ENCODE results near the gene SUMF2.
"Not testable (repeated sequence)": the region's sequence is repeated elsewhere in the genome, so short reads cannot be mapped to it uniquely, and the experiment has no call there.

Gene SUMF2

DNA sequence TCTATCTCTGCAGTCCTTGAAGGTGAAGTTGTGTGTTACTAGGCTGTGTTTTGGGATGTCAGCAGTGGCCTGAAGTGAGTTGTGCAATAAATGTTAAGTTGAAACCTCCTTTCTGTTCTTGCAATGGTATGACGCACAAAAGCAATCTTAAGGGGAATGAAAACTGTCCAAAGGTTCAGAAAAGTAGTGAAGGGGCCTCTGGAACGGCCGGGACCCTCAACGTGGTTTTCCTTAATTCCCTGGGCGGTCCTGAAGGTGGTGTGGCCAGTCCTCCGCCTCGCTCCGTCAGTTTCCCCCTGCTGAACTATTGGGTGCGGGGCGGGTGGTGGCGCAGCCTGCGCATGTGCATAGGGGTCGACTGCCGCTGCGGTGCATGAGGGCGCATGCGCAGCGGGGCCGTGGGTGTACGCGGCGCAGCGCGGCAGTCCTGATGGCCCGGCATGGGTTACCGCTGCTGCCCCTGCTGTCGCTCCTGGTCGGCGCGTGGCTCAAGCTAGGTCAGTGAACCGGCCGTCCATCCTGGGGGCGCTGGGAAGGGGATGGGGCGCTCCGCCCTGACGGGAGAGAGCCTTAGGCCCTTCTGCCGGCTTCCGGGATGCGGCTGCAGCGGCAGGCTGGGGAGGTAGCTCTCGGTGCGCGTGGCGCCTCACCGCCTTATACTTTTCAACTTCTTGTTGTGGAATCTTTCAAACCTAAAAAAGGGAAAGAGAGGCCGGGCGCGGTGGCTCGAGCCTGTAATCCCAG is at the start of gene SUMF2:
TSS of gene SUMF2 (plus strand) at position 405 of the 744 bp plus-strand sequence. CDS start at position 431, 26 bp downstream.
- peak; percentile 98 for DNase-seq (ENCODE audit: low spot score)

DNA sequence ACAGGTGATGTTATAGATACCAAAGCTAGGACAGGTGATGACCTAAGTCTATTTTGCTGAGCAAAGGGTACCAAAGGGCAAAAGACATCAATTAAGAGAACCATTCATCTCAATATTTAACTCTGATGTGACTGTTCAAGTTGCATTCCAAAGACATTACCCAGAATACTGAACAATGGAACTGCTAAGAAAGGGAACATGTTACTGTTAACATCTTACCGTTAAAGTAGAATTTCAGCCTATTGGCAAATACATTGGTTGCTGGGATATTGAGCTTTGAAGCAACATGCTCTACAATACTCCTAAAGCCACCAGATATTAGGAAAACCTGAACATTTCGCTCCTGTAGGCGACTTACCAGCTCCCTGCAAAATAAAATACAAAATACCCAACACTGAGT is 47.1 kb upstream of the SUMF2 start:
- not testable (repeated sequence) for DNase-seq (ENCODE audit: low spot score)

- DNase-seq (ENCODE audit: low spot score) = no peak
Measured at GRCh38 chr7:56019501-56019900, 44.6 kb upstream of the SUMF2 start.

DNA sequence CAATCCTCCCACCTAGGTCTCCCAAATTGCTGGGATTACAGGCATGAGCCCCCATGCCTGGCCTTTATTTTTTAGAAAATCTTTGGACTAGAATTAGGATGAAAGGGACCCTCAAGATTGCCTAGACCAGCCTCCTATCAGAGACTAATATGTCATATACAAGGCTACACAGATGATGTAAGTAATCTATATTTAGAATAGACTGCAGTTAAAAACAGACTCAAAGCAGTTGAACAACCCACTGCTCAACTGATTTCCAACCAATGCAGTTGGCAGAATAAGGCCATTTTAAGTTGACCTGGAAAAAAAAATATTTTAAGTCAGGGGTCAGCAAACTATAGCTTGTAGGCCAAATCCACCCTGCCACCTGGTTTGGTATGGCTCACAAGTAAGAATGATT is 40.6 kb upstream of the SUMF2 start:
- no peak for DNase-seq (ENCODE audit: low spot score)

- DNase-seq (ENCODE audit: low spot score) = no peak
Measured at GRCh38 chr7:56026538-56026937, 37.5 kb upstream of the SUMF2 start.

DNA sequence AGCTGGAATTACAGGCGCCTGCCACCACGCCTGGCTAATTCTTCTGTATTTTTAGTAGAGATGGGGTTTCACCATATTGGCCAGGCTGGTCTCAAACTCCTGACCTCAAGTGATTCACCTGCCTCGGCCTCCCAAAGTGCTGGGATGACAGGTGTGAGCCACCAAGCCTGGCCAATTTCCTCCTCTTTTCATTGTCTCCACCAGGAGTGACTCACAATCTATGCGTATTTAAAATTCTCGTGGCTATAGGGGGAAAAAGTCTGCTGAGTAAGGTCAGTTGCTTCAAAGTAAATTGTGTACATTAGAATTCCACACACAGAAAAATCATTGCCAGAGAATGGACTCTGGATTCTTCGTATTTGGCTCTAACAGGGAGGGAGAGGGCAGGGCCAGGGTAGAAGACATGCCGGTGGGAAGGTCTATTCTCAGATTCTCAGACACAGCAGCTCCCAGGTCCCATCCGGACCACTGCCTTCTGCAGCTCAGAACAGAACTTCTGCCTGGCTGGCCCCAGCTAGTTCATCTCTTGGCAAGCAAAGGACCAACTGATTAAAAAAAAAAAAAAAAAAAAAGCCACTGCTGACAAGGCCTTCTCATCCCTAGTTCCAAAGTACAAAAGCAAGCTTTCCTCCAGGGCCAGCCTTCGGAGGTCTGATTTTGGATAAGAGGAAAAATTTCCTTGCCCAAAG is 35.0 kb upstream of the SUMF2 start:
- peak; percentile 76 for DNase-seq (ENCODE audit: low spot score)

- DNase-seq (ENCODE audit: low spot score) = no peak
Measured at GRCh38 chr7:56030340-56030739, 33.7 kb upstream of the SUMF2 start.

GRCh38 chr7:56031556-56031955 is 32.5 kb upstream of the SUMF2 start:
- not testable (repeated sequence) for DNase-seq (ENCODE audit: low spot score)

GRCh38 chr7:56032578-56032977 is 31.5 kb upstream of the SUMF2 start:
- DNase-seq (ENCODE audit: low spot score) = not testable (repeated sequence)

DNA sequence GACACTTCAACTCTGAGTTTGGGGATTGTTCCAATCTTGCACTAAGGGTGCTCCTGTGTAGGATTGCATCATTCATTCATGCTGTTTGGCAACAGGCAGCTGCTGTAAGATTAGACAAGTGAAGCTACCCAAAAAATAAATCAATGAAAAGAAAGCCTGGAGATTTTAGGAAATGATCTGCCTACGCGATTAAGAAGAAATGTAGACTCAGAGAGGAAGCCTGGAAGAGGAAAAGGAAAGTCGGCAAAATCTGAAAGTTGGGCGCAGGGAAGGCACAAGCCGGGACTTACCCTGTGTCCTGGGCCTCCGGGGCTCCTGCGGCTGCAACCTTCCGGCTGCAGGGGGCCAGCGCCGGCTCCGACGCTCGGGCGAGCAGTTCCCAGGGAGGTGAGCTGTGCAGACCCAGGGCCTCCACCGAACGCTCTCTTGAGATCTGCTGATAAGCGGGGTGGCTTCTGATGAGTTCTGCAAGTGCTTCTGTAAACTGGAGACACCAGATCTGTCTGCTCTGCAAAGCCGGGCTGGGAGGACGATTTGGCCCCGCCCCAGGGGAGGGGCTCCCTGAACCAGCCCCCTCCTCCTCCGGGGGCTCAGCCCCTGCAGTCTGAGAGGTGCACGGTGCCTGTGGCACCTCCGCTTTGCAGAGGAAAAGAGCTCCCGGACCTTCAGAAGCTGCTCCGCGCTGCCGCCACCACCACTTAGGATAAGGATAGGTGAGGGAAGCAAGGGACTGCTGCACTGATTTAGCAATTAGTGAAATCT is 30.2 kb upstream of the SUMF2 start:
- DNase-seq (ENCODE audit: low spot score) = peak; percentile 81

GRCh38 chr7:56040730-56041129 is 23.4 kb upstream of the SUMF2 start:
- DNase-seq (ENCODE audit: low spot score) = no peak

GRCh38 chr7:56045758-56046157 is 18.3 kb upstream of the SUMF2 start:
- DNase-seq (ENCODE audit: low spot score) = not testable (repeated sequence)

DNA sequence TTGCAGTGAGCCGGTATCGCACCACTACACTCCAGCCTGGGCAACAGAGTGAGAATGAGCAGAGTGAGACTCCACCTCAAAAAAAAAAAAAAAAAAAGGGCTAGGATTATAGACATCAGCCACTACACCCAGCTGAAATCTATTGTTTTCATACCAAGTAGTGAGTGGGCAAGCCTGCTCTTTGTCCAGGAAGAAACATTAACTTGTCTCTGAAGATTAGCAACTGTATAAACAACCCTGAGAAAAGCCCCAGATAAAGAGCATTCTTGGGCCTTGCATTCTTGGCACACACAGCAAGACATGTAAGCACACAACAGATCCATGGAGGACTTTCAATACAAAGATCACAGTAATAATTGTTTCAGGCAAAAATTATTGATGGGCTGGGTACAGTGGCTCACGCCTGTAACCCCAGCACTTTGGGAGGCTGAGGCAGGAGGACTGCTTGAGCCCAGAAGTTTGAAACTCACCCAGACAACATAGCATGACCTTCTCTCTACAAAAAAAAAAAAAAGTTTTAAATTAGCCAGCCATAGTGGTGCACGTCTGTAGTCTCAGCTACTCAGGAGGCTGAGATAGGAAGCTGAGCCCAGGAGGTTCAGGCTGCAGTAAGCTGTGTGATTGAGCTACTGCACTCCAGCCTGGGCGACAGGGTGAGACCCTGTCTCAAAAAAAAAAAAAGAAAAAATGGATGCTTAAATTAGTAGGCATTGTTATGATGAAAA is 17.2 kb upstream of the SUMF2 start:
- DNase-seq (ENCODE audit: low spot score) = no peak

DNA sequence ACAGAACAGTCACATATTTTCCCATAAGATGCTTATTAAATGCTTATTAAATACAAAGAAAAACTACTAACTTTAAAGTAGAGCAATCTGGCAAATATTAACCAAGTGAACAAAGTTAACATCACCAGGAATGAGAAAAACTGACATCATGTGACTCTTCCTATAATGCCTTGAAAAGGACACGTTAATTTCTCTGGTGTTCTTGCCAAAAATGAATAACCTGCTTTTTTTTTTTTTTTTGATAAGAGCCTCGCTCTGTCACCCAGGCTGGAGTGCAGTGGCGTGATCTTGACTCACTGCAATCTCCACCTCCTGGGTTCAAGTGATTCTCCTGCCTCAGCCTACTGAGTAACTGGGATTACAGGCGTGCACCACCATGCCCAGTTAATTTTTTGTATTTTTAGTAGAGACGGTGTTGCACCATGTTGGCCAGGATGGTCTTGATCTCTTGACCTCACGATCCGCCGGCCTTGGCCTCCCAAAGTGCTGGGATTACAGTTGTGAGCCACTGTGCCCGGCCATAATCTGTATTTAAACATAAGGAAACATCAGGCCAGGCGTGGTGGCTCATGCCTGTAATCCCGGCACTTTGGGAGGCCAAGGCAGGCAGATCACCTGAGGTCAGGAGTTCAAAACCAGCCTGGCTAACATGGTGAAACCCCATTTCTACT is 16.5 kb upstream of the SUMF2 start:
- DNase-seq (ENCODE audit: low spot score) = not testable (repeated sequence)

DNA sequence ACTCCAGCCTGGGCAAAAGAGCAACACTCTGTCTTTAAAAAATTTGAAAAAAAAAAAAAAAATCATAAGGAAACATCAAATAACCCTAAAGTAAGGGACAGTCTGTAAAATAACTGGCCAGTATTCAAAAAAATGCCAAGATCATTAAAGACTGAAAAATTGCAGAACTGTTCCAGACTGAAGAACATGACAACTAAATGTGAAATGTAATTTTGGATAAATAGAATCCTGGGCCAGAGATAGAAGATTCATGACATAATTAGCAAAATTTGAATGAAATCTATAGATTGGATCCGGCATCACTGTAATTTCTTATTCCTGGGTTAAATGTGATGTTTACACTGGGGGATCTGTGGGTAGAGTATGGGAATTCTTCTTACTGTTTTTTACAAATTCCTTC is 15.8 kb upstream of the SUMF2 start:
- DNase-seq (ENCODE audit: low spot score) = no peak

DNA sequence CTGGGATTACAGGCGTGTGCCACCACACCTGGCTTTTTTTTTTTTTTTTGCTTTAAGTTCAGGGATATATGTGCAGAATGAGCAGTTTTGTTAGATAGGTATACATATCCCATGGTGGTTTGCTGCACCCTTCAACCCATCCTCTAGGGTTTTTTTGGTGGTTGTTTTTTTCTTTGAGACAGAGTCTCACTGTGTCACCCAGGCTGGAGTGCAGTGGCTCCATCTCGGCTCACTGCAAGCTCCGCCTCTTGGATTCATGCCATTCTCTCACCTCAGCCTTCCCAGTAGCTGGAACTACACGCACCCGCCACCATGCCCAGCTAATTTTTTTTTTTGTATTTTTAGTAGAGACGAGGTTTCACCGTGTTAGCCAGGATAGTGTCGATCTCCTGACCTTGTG is 15.3 kb upstream of the SUMF2 start:
- DNase-seq (ENCODE audit: low spot score) = not testable (repeated sequence)

DNA sequence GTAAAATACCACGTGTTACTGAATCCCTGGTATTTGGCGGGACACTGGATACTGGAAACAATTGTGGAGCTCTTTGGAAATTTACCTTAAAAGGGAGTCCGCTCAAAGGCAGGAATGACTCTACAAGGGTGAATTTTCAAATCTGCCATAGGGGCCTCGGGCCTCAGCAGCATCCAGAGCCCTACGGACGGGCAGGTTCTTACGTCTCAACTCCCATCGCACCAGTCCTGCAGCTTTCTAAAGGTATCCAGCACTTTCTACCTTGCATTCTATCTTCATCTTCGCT is 13.1 kb upstream of the SUMF2 start:
- DNase-seq (ENCODE audit: low spot score) = no peak

DNA sequence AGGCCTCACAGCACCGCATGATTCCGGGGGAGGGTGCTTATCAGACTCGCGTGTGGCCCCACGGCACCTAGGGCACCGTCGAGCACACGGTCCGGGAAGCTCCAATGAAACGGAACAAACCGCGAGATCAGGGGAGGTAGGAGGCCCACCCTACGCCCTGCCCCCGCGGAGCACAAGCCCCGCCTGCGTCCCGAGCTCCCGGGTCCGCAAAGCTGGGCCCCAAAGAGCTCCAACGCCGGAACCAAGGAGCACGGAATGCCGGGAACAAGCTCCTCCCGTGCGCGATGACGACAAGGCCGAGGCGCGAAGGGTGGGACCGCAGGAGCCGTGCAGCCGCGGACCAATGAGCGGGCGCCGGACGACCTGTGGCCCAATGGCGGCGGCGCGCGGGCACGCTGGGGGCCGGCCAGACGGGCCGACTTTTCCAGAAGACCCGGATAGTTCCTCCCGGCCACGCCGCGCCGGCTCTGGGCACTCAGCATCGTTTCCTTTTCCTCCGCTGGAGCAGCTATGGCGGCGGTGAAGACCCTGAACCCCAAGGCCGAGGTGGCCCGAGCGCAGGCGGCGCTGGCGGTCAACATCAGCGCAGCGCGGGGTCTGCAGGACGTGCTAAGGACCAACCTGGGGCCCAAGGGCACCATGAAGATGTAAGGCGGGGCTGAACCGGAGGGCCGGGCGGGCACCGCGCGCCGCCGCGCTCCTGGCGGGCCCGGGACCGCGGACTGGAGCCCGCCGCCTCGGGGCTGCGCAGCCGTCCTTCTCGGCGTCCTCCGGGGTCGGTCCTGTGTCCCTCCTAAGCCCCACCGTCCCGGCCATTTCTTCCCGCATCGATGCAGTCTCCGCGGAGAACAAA is 12.5 kb upstream of the SUMF2 start, which contains the start of the genes CCT6A and PSPH:
TSS of gene CCT6A (plus strand) at position 427 of the 853 bp plus-strand sequence. CDS start at position 511, 84 bp downstream.
TSS of gene PSPH (minus strand) at position 106 of the 853 bp plus-strand sequence. CDS start 30,232 bp downstream, outside the sequence.
- peak; percentile 92 for DNase-seq (ENCODE audit: low spot score)

- no peak for DNase-seq (ENCODE audit: low spot score)
Measured at GRCh38 chr7:56053379-56053778, 10.7 kb upstream of the SUMF2 start.

DNA sequence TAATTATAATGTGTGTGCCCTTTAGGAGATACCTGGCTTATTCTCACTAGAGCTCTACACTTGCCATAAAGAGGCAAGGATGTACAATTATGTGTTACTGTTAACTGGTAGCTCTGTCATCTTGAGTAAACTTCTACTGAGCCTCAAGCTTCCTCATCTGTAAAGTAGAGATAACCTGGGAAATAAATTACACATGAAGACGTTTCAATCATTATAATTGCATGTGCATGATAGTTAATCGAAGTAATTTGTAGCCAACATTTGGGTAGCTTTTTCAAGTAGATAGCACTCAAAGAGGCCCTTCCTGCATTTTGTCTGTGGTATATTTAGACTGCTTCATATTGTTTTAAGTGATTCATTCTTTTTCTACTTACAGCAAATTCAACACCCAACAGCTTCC is 10.1 kb upstream of the SUMF2 start:
- DNase-seq (ENCODE audit: low spot score) = no peak

GRCh38 chr7:56062382-56062781 is 1.7 kb upstream of the SUMF2 start:
- no peak for DNase-seq (ENCODE audit: low spot score)

Data from HuH-7.5 (cell line).